T-helper 2 cell treated with Interferon-gamma antibody and Interleukin-4, amounts not matched to agents 100 ng/mL and 5 ng/mL, for 36 hours (primary cell): Measurements from ENCODE around the gene C1GALT1C1L. TPM values are rescaled to one million over a fixed set of nuclear protein-coding genes. Genes with fewer than 3 reads are reported as not detected.

Experiments used
- intact Hi-C: fragments of 100-400 bp; cut with micrococcal nuclease; formaldehyde crosslinking; loops from one replicate; pipeline ENCODE4 v1.15.1; 2023
- total RNA-seq: library from RNA; stranded (reverse); gene quantifications from 2 replicates; pipeline ENCODE4 v1.2.3, GENCODE V29; 2022

The C1GALT1C1L gene
- total RNA-seq, 1 donor from 2014 or later: 0.14 TPM

DNA sequence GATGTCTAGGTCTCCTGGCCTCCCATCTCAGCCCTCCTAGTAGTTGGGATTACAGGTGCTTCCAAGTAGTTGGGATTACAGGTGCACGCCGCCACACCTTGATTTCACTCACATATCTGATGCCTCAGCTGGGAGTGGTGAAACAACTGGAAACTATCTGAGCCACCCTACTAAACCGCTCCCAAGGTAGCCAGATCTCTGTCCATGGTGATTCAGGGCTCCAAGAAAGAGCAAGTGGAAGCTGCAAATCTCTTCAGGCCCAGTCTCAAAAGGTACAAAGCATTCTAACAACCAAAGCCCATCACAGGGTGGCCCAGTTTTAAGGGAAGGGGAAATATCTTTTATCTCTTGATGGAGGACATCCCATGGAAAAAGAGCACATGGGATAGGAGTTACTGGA is 19.0 kb downstream of the C1GALT1C1L start:
- intact Hi-C loops: no loop called here

DNA sequence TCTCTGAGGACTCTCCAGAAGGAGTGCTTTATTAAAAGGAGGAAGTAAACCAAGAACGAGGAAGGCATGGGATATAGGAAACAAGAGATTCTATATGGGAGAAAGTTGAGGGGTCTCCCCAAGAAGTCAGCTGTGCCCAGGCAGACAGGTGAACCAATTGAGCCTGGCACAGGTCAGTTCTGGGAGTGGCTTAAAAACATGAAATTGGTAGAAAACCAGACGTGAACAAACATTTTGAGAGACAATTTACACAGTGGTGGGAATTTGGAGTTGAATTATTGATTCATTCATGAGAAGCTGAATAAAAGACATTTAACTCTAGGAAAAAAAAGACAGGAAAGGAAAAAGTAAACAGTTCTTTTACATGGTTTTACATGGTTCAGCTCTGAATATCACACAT is 22.7 kb downstream of the C1GALT1C1L start:
- intact Hi-C loops: no loop called here

DNA sequence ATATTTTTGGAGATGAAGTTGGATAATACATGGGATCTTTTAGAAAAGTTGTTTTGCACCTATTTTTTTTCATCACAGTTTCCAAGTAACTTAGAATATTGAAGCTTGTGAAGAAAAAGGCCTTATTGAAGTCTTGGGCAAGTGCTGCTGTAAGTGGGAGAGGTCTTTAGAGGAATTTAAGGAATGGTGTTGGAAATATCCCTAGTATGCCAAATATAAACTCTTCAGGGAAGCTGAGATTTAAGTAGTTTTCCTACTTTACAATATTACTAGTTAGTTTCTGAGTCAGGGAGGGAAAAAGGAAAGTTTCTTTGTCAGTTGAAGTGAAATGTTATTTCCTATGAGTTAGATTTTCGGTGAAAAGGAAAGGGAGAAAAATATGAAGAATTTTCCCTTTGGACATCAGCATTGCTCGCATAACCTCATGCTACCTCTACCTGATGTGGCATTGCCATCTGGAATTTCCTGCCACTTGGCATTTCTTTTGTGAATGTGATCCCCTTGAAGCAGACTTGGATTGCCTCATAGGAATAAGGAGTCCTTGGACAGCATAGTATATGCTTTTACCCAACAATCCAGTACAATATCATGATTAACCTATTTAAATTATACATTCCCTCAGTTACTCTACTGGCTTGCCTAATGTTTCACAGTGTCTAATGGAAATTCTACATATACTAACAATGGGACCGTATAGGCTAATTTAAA is 27.1 kb downstream of the C1GALT1C1L start:
- intact Hi-C loops: no loop called here

DNA sequence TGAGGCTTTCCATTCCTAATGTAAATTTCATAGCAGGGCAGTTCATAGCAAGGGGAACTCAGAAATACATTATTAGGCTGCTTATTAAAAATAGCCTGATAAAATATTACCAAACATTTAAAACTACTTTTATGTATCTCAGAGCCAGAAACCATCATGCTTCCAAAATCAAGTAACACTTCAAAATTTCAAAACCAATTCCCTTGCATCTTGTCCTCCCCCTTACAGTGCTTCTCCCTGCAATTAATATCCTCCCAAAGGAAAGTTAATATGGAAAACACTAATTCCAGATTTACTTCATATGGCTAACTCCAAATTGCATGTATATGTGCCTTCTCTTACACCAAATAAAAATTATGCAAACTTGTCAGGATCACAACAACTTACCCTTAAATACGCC is 32.5 kb downstream of the C1GALT1C1L start:
- intact Hi-C loops: no loop called here

DNA sequence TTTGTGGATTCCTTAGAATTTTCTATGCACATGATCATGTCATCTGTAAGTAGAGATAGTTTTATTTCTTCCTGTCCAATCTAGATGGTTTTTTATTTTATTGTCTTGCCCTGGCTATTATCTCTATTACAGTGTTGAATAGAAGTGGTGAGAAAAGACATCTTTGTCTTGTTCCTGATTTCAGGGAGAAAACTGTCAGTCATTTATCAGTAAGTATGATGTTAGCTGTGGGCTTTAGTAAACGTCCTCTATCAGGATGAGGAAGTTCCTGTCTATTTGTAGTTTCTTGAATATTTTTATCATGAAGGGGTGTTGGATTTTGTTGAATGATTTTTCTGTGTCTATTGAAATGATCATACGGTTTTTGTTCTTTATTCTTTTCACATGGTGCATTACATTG is 33.9 kb downstream of the C1GALT1C1L start:
- intact Hi-C loops: no loop called here

DNA sequence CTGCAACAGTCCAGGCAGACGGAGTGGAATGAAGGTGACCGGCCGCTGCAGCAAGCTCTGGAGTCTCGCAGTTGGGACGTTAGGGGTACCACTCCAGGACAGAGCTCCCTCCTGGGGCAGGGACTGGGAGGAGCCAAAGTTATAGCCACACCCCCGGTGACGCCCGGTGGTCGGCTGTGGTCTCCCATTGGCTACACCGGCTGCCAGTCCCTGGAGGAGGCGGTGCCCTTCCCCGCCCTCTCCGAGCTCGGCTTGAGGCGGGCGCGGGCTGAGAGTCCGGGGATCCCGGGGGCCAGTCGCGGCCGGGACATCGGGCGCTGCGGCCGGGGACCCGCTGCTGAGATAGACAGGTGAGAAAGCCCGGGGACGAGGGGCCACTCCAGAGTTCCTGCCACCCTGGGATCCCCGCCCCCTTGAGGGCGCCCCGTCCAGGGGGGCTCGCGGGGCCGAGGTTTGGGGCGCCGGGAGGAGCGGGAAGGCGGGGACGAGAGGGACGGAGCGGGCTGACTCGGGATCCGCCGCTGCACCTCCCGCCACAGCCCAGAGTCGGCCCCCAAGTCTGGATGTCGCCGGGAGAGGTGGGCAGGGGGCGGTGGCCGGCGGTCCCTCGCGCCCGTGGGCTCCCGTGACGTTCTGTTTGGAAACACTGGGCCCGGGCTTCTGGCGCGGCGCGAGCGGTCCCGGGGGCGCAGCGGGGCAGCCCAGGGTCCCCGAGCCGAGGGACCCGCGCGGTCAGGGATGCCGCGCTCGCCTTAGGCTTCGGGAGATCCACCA is 39.0 kb downstream of the C1GALT1C1L start, which contains the start of gene PLEKHH2:
TSS of gene PLEKHH2 (plus strand) at position 231 of the 774 bp plus-strand sequence. CDS start 7,414 bp downstream, outside the sequence.
- intact Hi-C loops: loop anchor here (1.0 to 5.0 kb wide), 3 partner anchors 41 to 1275 kb away; partner anchors contain the start of genes COX7A2L, DYNC2LI1 and THADA

DNA sequence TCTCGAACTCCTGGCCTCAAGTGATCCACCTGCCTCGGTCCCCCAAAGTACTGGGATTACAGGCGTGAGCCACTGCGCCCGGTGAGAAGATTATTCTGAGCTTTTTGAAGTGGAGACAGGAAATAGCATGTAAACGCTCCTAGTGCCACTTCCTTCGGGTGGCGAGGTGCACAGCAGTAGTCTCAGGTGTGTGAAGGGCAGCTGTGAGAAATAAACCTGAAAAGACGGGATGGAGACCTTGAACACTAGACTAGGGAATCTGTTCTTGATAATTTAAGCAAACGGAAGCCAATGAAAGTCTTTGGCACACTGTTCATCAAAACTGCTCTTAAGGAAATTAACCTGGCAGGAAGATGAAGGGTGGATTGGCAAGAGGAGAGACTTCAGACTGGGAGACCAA is 39.6 kb downstream of the C1GALT1C1L start:
- intact Hi-C loops: loop anchor here (1.0 to 5.0 kb wide), 3 partner anchors 40 to 1274 kb away; partner anchors contain the start of genes COX7A2L, DYNC2LI1 and THADA

DNA sequence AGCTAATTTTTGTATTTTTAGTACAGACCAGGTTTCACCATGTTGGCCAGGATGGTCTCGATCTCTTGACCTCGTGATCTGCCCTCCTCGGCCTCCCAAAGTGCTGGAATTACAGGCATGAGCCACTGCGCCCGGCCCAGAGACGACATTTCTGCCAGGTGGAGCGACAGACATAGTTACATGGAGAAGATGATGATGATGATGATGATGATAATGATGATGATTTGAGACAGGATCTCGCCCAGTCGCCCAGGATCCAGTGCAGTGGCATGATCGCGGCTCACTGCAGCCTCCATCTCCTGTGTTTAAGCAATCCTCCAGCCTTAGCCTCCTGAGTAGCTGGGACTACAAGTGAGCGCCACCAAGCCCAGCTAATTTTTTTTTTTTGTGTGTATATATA is 40.1 kb downstream of the C1GALT1C1L start:
- intact Hi-C loops: loop anchor here (2.0 to 5.0 kb wide), 2 partner anchors 139 to 1274 kb away; partner anchors contain the start of genes COX7A2L and DYNC2LI1

DNA sequence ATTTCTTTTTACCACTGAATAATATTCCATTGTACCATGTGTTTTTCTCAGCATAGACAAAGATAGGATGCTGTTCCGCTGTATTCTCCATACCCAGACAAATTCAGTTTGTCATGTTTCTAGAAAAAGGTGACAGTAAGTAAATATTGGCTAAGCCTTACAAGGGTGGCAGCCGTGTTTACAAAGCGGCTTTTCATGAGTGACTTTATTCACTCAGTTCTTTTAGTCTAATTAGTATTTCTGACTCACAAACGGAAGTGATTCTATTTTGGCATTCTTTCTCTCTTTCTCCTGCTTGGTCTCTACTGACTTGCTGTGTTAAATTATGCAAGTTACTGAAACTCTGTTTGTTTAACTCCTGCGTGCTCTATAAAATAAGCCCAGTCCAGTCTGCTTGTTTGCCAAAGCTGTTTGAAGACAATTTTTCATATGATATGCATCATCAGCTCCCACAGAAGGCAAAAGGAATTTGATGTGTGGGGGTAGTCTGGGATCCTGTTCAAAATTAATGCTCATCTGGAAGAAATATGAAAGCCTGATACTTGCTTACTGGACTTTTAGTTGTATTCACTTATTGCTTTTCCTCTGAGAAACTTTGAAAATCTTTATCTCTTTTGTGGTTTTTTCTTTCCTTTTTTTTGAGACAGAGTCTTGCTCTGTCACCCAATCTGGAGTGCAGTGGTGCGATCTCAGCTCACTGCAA is 41.5 kb downstream of the C1GALT1C1L start:
- intact Hi-C loops: loop anchor here (5.0 kb wide), 1 partner anchor 1272 kb away; the partner anchor contains the start of gene COX7A2L

DNA sequence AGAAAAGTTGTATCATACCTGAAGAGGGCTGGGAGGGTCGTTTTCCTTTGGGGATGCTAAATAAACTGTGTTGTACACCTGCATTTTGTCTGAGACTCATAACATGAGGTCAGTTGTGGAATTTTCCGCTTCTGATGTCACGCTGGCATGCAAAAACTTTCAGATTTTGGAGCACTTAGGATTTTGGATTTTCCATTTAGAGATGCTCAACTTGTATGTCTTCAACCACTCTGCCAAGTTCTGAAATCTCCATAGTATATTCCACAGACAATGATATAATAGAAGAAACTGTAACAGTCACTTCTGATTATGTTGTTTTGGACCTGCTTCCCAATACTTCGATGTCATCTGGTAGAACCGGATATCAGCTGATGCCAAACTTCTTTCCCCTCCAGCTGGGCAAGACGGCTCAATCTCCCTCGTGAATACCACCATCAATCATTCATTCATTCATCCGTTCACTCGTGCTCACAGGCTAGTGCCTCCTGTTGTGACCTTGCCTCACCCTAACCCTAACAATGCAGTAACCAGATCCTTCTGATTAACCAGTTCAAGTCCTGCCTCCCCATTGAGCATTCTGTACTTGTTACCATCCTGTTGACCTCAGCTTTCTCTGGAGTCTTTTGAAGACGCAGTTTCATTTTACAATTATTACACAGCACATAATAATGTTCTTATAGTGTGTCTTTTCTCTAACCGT is 44.5 kb downstream of the C1GALT1C1L start:
- intact Hi-C loops: no loop called here

Other genes starting within 250 kb of the C1GALT1C1L start
- 38.8 and 40.4 TPM in 2 replicates for gene THADA, start 80.4 kb downstream of the C1GALT1C1L start, total RNA-seq
- gene PLEKHH2, start 39.2 kb downstream of the C1GALT1C1L start, total RNA-seq: 2.3 and 3.2 TPM in 2 replicates
- gene DYNC2LI1, start 97.6 kb upstream of the C1GALT1C1L start, total RNA-seq: 5.9 and 7.4 TPM in 2 replicates
- not detected in 2 replicates for gene ABCG5, start 162.4 kb upstream of the C1GALT1C1L start, total RNA-seq
- gene ABCG8, start 162.5 kb upstream of the C1GALT1C1L start, total RNA-seq: 0.09 TPM in 1 of 2 replicates, not detected in the other